Skeletal muscle tissue (tissue), 4 donors: ENCODE results near the gene CREG1. TPM values are rescaled to one million over a fixed set of nuclear protein-coding genes. Genes with fewer than 3 reads are reported as not detected.
A peak's percentile ranks its signal among the peaks of the same experiment; 100 is the strongest.

Experiments
- H3K27ac ChIP-seq: one replicate; pipeline ENCODE4 v1.7.0; 2013; ENCODE audit warnings: mild to moderate bottlenecking, low read depth, low read length, inconsistent platforms
- H3K27me3 ChIP-seq, 3 donors: one replicate each; pipeline ENCODE4 v1.7.0; 2013; ENCODE audit warnings: low read length in 3 of 3; ENCODE audit not compliant: control insufficient read depth in 3 of 3, insufficient read depth in 3 of 3
- H3K36me3 ChIP-seq, 3 donors: one replicate each; pipeline ENCODE4 v1.7.0; 2013; ENCODE audit warnings: low read length in 3 of 3; ENCODE audit not compliant: control insufficient read depth in 3 of 3, insufficient read depth in 3 of 3
- H3K4me1 ChIP-seq, 3 donors: one replicate each; pipeline ENCODE4 v1.7.0; 2013; ENCODE audit warnings: low read length in 3 of 3, mild to moderate bottlenecking in 3 of 3; ENCODE audit not compliant: control insufficient read depth in 3 of 3, insufficient read depth in 3 of 3
- H3K4me3 ChIP-seq, 3 donors: one replicate each; pipeline ENCODE4 v1.7.0; 2013; ENCODE audit warnings: low read length in 3 of 3
- H3K9ac ChIP-seq, 3 donors: one replicate each; pipeline ENCODE4 v1.7.0; 2013; ENCODE audit warnings: low read length in 3 of 3, mild to moderate bottlenecking in 3 of 3, moderate library complexity in 2 of 3, low read depth in 1 of 3
- H3K9me3 ChIP-seq, 3 donors: one replicate each; pipeline ENCODE4 v1.7.0; 2013; ENCODE audit warnings: low read length in 3 of 3; ENCODE audit not compliant: control insufficient read depth in 3 of 3
- total RNA-seq: library from RNA; depleted of rRNA; stranded (reverse); fragments of >200 nt; gene quantifications from one replicate; pipeline ENCODE4 v1.2.3, GENCODE V29; 2014
- donor health status: Osteomylitis.

The CREG1 gene
- total RNA-seq, 1 donor from 2014 or later = 25.6 TPM

- Histone ChIP-seq H3K4me1 (no peaks in the 10 kb centered on the region), H3K27me3 (no peaks in the 10 kb centered on the region), H3K9ac (no peak overlapping the region)
Observed at GRCh38 chr1:167538657-167539056, 14.9 kb downstream of the CREG1 start.

GRCh38 chr1:167533851-167534300, 19.7 kb downstream of the CREG1 start:
- Histone ChIP-seq H3K27me3 (no peaks in the 10 kb centered on the region), H3K9ac (peak overlapping the region in 1 of 3 donors; percentile 25), H3K4me1 (peaks cover 0 to 4% (median 3%) of the 10 kb centered on the region in 3 donors), H3K27ac (no peak overlapping the region), H3K9me3 (no peaks in the 10 kb centered on the region), H3K4me3 (no peak overlapping the region), H3K36me3 (no peaks in the 10 kb centered on the region)

More at GRCh38 chr1:167538657-167539056, 14.9 kb downstream of the CREG1 start:
- H3K36me3 ChIP-seq = peaks cover 3 to 7% (median 5%) of the 10 kb centered on the region in 3 donors
- no peak overlapping the region for H3K4me3 ChIP-seq
- no peak overlapping the region for H3K27ac ChIP-seq
- no peaks in the 10 kb centered on the region for H3K9me3 ChIP-seq

- H3K9me3 ChIP-seq = no peaks in the 10 kb centered on the region
- H3K36me3 ChIP-seq = no peaks in the 10 kb centered on the region
- H3K27ac ChIP-seq = no peak overlapping the region
- H3K4me3 ChIP-seq = no peak overlapping the region
- H3K9ac ChIP-seq = peak overlapping the region in 1 of 3 donors; percentile 25
- H3K27me3 ChIP-seq = no peaks in the 10 kb centered on the region
- H3K4me1 ChIP-seq = peaks cover 0 to 4% (median 3%) of the 10 kb centered on the region in 3 donors
Observed at GRCh38 chr1:167532964-167533824, 20.4 kb downstream of the CREG1 start.

- Histone ChIP-seq H3K4me3 (no peak overlapping the region), H3K4me1 (peaks cover 0 to 4% (median 3%) of the 10 kb centered on the region in 3 donors), H3K9ac (no peak overlapping the region), H3K9me3 (no peaks in the 10 kb centered on the region), H3K36me3 (no peaks in the 10 kb centered on the region), H3K27me3 (no peaks in the 10 kb centered on the region), H3K27ac (no peak overlapping the region)
Observed at GRCh38 chr1:167532375-167532774, 21.2 kb downstream of the CREG1 start.

- Histone ChIP-seq H3K27me3 (no peaks in the 10 kb centered on the region), H3K4me1 (peaks cover 0 to 4% (median 3%) of the 10 kb centered on the region in 3 donors), H3K9me3 (no peaks in the 10 kb centered on the region), H3K4me3 (no peak overlapping the region), H3K9ac (peak overlapping the region in 1 of 3 donors; percentile 24), H3K36me3 (no peaks in the 10 kb centered on the region), H3K27ac (no peak overlapping the region)
Observed at GRCh38 chr1:167529829-167530474, 23.6 kb downstream of the CREG1 start.

- Histone ChIP-seq H3K27me3 (no peaks in the 10 kb centered on the region), H3K9me3 (no peaks in the 10 kb centered on the region), H3K4me3 (no peak overlapping the region), H3K9ac (no peak overlapping the region), H3K27ac (no peak overlapping the region), H3K36me3 (no peaks in the 10 kb centered on the region), H3K4me1 (peaks cover 0 to under 1% (median under 1%) of the 10 kb centered on the region in 3 donors)
Observed at GRCh38 chr1:167528057-167528728, 25.4 kb downstream of the CREG1 start.

- Histone ChIP-seq H3K4me1 (no peaks in the 10 kb centered on the region), H3K4me3 (no peak overlapping the region), H3K9ac (no peak overlapping the region)
Observed at GRCh38 chr1:167526667-167527383, 26.7 kb downstream of the CREG1 start.

GRCh38 chr1:167524651-167525050, 28.9 kb downstream of the CREG1 start:
- H3K4me3 ChIP-seq = no peak overlapping the region
- H3K36me3 ChIP-seq = no peaks in the 10 kb centered on the region
- H3K9ac ChIP-seq = no peak overlapping the region
- H3K4me1 ChIP-seq = no peaks in the 10 kb centered on the region
- H3K27me3 ChIP-seq = no peaks in the 10 kb centered on the region
- no peaks in the 10 kb centered on the region for H3K9me3 ChIP-seq
- no peak overlapping the region for H3K27ac ChIP-seq

More at GRCh38 chr1:167526667-167527383, 26.7 kb downstream of the CREG1 start:
- Histone ChIP-seq H3K27me3 (no peaks in the 10 kb centered on the region), H3K27ac (no peak overlapping the region), H3K36me3 (no peaks in the 10 kb centered on the region), H3K9me3 (no peaks in the 10 kb centered on the region)

- H3K4me1 ChIP-seq = no peaks in the 10 kb centered on the region
- H3K27ac ChIP-seq = no peak overlapping the region
- no peak overlapping the region for H3K9ac ChIP-seq
Observed at GRCh38 chr1:167522246-167522645, 31.3 kb downstream of the CREG1 start.

More at GRCh38 chr1:167522246-167522645, 31.3 kb downstream of the CREG1 start:
- H3K9me3 ChIP-seq = no peaks in the 10 kb centered on the region
- no peaks in the 10 kb centered on the region for H3K36me3 ChIP-seq
- no peak overlapping the region for H3K4me3 ChIP-seq
- H3K27me3 ChIP-seq = peaks cover 0 to 5% (median 0%) of the 10 kb centered on the region in 3 donors
